ENCODE results near the gene CAMTA1.

CAMTA1 gene

GRCh38 chr1:7250597-7251453 is 465.6 kb downstream of the CAMTA1 start (continued):
- TF ChIP-seq ZNF148 (tag by site-specific recombination; IDR thresholded peaks at IDR 0.05; ENCODE audit: borderline replicate concordance) (no peak), MYNN (tag by site-specific recombination; IDR thresholded peaks at IDR 0.05; ENCODE audit: borderline replicate concordance) (no peak), KLF17 (tag by site-specific recombination; IDR thresholded peaks at IDR 0.05) (no peak)

- H3K9me3 ChIP-seq (ENCODE audit: control insufficient read depth, insufficient read depth, low read depth, low read length) = no peaks in the 10 kb centered on the region
- H3K4me3 ChIP-seq (ENCODE audit: low read depth, low read length) = no peak overlapping the region
- ChIA-PET POLR2A (no interaction called here), CTCF (no interaction called here)
- TF ChIP-seq ZNF830 (tag by site-specific recombination; IDR thresholded peaks at IDR 0.05; ENCODE audit: low read depth) (no peak), ATF2 (tag by site-specific recombination; IDR thresholded peaks at IDR 0.05; ENCODE audit: low read depth) (no peak), ZNF19 (tag by site-specific recombination; IDR thresholded peaks at IDR 0.05; ENCODE audit: low read depth) (no peak), ZNF837 (tag by site-specific recombination; IDR thresholded peaks at IDR 0.05) (no peak), SP7 (tag by site-specific recombination; IDR thresholded peaks at IDR 0.05) (no peak), ZNF133 (tag by site-specific recombination; IDR thresholded peaks at IDR 0.05) (no peak), ZNF629 (tag by site-specific recombination; IDR thresholded peaks at IDR 0.05) (no peak), ZNF488 (tag by site-specific recombination; IDR thresholded peaks at IDR 0.05) (no peak), ZNF596 (tag by site-specific recombination; IDR thresholded peaks at IDR 0.05) (no peak), ZNF391 (tag by site-specific recombination; IDR thresholded peaks at IDR 0.05; ENCODE audit: borderline replicate concordance, low read depth) (no peak), ZNF214 (tag by site-specific recombination; IDR thresholded peaks at IDR 0.05; ENCODE audit: borderline replicate concordance) (no peak), SP3 (tag by site-specific recombination; IDR thresholded peaks at IDR 0.05) (no peak), ZBTB1 (tag by site-specific recombination; IDR thresholded peaks at IDR 0.05) (no peak), ZBTB48 (tag by site-specific recombination; IDR thresholded peaks at IDR 0.05) (no peak)
- no peak overlapping the region for H3K27ac ChIP-seq (ENCODE audit: extremely low read depth, low read depth, low read length)
- H3K36me3 ChIP-seq (ENCODE audit: control insufficient read depth in 2 of 2, insufficient read depth in 1 of 2, low read length in 2 of 2) = no peaks in the 10 kb centered on the region
- no peaks in the 10 kb centered on the region for H3K4me1 ChIP-seq (ENCODE audit: control insufficient read depth, insufficient read depth, low read length)
Observed at GRCh38 chr1:7251454-7251800, 466.2 kb downstream of the CAMTA1 start.

Measured in HEK293 (cell line).